GM18868 (cell line): Measurements from ENCODE around the gene WDFY3.

ENCODE experiments used
- ATAC-seq: cut with Tn5 transposase; IDR thresholded peaks from one replicate; pipeline ENCODE4 v1.9.1; 2021; ENCODE audit warnings: mild to moderate bottlenecking, moderate library complexity; ENCODE audit not compliant: unreplicated experiment

The WDFY3 gene

GRCh38 chr4:84632092-84632491 lies 334.4 kb downstream of the WDFY3 start:
- no peak for ATAC-seq

- no peak for ATAC-seq
These were observed 334.9 kb downstream of the WDFY3 start for GRCh38 chr4:84631573-84631972.

GRCh38 chr4:84626673-84627072 lies 339.8 kb downstream of the WDFY3 start:
- no peak for ATAC-seq

- no peak for ATAC-seq
These were observed 342.8 kb downstream of the WDFY3 start for GRCh38 chr4:84623661-84624060.

GRCh38 chr4:84622959-84623358 lies 343.5 kb downstream of the WDFY3 start:
- no peak for ATAC-seq
